GM12865 (cell line): ENCODE measurements around the gene PCDHGB7.

Experiments used
- DNase-seq: peaks from one replicate; pipeline ENCODE4 v3.0.0; 2010; ENCODE audit warnings: low read depth
- H3K4me3 ChIP-seq: 2 replicates; pipeline ENCODE4 v1.5.1; 2011; ENCODE audit warnings: mild to moderate bottlenecking, low read depth, low read length, control low read depth
- CTCF ChIP-seq: IDR thresholded peaks from 2 replicates; pipeline ENCODE4 v1.5.1; 2011; ENCODE audit warnings: low read length, control low read depth, low read depth, inconsistent platforms; ENCODE audit not compliant: insufficient read depth; ENCODE audit errors: missing control alignments

PCDHGB7 gene

GRCh38 chr5:141439411-141440141 lies 22.1 kb downstream of the PCDHGB7 start:
- TF ChIP-seq CTCF, result no peak
- DNase-seq, result no peak
- no peak overlapping the region for H3K4me3 ChIP-seq

- H3K4me3 ChIP-seq, result no peak overlapping the region
- DNase-seq, result no peak
- no peak for TF ChIP-seq CTCF
Measured at GRCh38 chr5:141440341-141440740, 22.9 kb downstream of the PCDHGB7 start.

GRCh38 chr5:141441571-141442170 lies 24.2 kb downstream of the PCDHGB7 start:
- no peak for TF ChIP-seq CTCF
- no peak overlapping the region for H3K4me3 ChIP-seq
- no peak for DNase-seq

GRCh38 chr5:141465351-141465750 lies 47.9 kb downstream of the PCDHGB7 start:
- TF ChIP-seq CTCF, result no peak
- no peak overlapping the region for H3K4me3 ChIP-seq
- DNase-seq, result no peak
